ENCODE measurements around the gene MCUR1. TPM values are rescaled to one million over a fixed set of nuclear protein-coding genes. Genes with fewer than 3 reads are reported as not detected.
A peak's percentile ranks its signal among the peaks of the same experiment; 100 is the strongest.

MCUR1 gene
- total RNA-seq, 1 donor from 2014 or later = 39.8 TPM

DNA sequence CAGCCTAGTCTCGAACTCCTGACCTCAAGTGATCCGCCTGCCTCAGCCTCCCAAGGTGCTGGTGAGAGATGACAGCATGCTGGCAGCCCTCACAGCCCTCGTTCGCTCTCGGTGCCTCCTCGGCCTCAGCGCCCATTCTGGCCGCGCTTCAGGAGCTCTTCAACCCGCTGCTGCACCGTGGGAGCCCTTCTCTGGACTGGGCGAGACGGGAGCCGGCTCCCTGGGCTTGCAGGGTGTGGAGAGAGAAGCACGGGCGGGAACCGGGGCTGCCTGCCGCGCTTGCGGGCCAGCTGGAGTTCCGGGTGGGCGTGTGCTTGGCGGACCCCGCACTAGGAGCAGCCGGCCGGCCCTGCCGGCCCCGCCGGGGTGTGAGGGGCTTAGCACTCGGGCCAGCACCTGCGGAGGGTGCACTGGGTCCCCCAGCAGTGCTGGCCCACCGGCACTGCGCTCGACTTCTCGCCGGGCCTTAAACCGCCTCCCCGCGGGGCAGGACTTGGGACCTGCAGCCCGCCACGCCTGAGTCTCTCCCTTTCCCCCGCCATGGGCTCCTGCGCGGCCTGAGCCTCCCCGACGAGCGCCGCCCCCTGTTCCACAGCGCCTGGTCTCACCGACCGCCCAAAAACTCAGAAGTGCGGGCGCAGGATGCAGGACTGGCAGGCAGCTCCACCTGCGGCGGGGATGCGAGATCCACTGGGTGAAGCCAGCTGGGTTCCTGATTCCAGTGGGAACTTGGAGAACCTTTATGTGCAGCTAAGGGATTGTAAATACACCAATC lies 71.2 kb downstream of the MCUR1 start:
- Mint-ChIP-seq H3K4me1 (ENCODE audit: low read depth) (no peaks in the 10 kb centered on the region), H3K36me3 (ENCODE audit: low read depth) (no peaks in the 10 kb centered on the region), H3K4me3 (ENCODE audit: low read depth) (peak overlapping the region; percentile 39), H3K27ac (no peak overlapping the region), H3K27me3 (ENCODE audit: low read depth) (no peaks in the 10 kb centered on the region), H3K9me3 (no peaks in the 10 kb centered on the region)
- no peak for DNase-seq (ENCODE audit: low spot score)
- intact Hi-C loops (cut with micrococcal nuclease) = no loop called here

DNA sequence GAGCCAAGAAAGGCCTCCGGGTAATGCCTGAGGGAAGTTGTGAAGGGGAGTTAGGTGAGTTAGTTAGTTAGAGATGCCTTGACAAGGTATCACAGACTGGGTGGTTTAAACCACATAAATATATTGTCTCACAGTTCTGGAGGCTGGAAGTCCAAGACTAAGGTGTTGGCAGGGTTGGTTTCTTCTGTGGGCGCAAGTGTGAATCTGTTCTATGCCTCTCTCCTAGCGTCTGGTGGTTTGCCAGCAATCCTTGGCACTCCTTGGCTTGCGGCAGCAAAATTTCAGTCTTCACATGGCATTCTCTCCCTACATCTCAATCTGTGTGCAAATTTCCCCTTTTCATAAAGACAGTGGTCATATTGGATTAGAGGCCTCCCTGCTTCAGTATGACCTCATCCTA lies 73.0 kb downstream of the MCUR1 start:
- no peak for DNase-seq (ENCODE audit: low spot score)
- no peak overlapping the region for H3K4me3 Mint-ChIP-seq (ENCODE audit: low read depth)
- intact Hi-C loops (cut with micrococcal nuclease) = no loop called here
- no peaks in the 10 kb centered on the region for H3K9me3 Mint-ChIP-seq
- no peaks in the 10 kb centered on the region for H3K27me3 Mint-ChIP-seq (ENCODE audit: low read depth)
- H3K36me3 Mint-ChIP-seq (ENCODE audit: low read depth) = no peaks in the 10 kb centered on the region
- no peak overlapping the region for H3K27ac Mint-ChIP-seq
- H3K4me1 Mint-ChIP-seq (ENCODE audit: low read depth) = no peaks in the 10 kb centered on the region

Other genes starting within 250 kb of the MCUR1 start
- 9.0 and 9.3 TPM in 2 replicates for gene SIRT5, start 240.0 kb downstream of the MCUR1 start, total RNA-seq
- 82.5 and 84.1 TPM in 2 replicates for gene NOL7, start 199.2 kb downstream of the MCUR1 start, total RNA-seq
- gene RANBP9, start 102.7 kb downstream of the MCUR1 start, total RNA-seq = 50.7 and 55.7 TPM in 2 replicates
- gene RNF182, start 110.4 kb upstream of the MCUR1 start, total RNA-seq = not detected in 2 replicates

All from activated T-helper 2 cell treated with anti-CD3 and anti-CD28 coated beads, Interferon-gamma antibody, Interleukin-2, Interleukin-4, amounts not matched to agents 10 μg/mL and 5 μg/mL and 100 μg/mL, durations not matched to agents 14 hours and 24 hours and 36 hours (primary cell).